ENCODE results near the gene TNNC1.

TNNC1 gene

DNA sequence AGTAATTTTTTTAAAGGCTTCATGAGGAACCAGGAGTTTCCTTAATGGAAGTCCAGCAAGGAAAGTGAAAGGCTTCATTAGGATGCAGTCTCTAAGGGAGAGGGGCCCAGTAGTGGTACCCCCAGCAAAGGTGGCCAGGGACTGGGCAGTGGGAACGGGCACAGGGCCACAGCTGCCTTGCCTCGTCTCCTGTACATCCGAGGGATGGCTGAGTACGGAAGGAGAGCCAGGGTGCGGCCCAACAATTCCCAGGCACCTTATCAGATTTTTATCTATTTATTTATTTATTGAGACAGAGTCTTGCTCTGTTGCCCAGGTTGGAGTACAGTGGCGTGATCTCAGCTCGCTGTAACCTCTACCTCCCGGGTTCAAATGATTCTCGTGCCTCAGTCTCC, 23.4 kb downstream of the TNNC1 start:
- DNase-seq (ENCODE audit: low read depth) = no peak

GRCh38 chr3:52429779-52430415, 23.9 kb downstream of the TNNC1 start:
- no peak for DNase-seq (ENCODE audit: low read depth)

DNA sequence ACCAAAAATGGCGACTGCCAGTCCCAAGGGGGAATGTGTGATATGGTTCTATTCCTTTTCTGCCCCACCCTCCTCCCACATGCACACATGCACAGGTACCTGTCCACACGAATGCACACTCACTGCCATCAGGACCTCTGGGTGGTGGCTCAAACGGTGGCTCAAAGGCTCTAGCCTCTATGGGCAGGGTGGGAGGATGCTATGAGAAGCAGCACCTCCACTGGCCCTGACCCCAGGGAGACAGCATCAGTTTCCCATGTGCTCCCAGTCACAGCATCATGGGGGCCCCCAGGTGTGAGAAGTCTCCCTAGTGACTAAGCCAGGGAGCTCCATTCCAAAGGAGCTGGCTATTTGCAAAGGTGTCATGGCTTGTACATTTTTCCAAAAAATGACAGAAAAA, 24.8 kb downstream of the TNNC1 start:
- no peak for DNase-seq (ENCODE audit: low read depth)

- no peak for DNase-seq (ENCODE audit: low read depth)
Measured at GRCh38 chr3:52428151-52429005, 25.5 kb downstream of the TNNC1 start.

DNA sequence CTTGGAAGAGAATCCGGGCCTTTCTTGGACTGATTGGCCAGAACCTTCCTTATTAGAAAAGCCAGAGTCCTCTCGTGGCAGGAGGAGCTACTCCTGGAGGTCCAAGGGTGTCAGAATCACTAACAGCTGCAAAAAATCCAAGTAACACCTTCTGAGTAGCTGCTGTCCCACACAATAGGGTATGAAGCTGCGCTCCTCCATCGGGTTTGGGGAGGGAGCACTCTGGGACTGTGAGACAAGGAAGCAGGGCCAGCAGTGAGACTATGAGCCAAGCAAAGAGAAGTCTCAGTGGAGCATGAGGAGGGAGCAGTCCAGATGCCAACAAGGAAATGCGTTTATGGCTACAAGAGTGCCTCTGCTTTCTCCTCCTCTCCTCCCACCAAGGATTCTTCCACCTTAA, 30.7 kb downstream of the TNNC1 start:
- no peak for DNase-seq (ENCODE audit: low read depth)

DNA sequence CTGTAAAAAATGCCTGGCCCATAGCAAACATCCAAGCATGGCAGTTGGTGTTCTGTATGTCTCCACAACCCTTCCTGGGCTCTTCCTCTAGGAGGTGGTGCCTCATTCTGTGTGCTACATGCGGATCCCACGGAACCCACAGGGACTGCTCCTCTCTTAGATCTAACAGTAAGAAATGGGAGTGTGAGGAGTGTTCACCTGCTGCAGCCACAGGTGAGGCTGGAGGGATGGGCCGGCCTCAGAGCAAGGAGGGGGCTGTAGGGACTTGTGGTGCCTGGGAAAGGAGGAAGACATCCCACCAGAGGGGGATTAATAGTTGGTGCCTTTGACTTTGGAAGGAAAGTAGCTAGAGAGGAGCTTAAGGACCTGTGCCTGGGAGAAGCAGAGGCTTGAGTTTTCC, 31.2 kb downstream of the TNNC1 start:
- DNase-seq (ENCODE audit: low read depth) = no peak

- DNase-seq (ENCODE audit: low read depth) = no peak
Measured at GRCh38 chr3:52420388-52420787, 33.5 kb downstream of the TNNC1 start.

DNA sequence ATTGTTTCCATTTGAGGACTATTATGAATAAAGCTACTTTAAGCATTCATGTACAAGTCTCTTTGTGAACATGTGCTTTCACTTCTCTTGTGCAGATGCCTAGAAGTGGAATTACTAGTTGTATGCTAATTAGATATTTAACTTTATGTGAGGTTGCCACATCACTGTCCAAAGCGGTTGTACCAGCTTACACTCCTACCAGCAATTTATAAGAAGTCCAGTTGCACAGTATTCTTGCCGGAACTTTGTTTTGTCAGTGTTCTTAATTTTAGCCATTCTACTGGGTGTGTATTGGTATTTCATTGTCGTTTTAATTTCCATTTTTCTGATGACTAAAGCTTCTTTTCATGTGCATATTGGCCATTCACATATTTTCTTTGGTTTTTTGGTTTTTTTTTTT, 38.0 kb downstream of the TNNC1 start:
- no peak for DNase-seq (ENCODE audit: low read depth)

GRCh38 chr3:52408466-52408865, 45.4 kb downstream of the TNNC1 start:
- no peak for DNase-seq (ENCODE audit: low read depth)

- no peak for DNase-seq (ENCODE audit: low read depth)
Measured at GRCh38 chr3:52407779-52408178, 46.1 kb downstream of the TNNC1 start.

GRCh38 chr3:52406791-52407510, 46.9 kb downstream of the TNNC1 start:
- DNase-seq (ENCODE audit: low read depth) = no peak

- no peak for DNase-seq (ENCODE audit: low read depth)
Measured at GRCh38 chr3:52406231-52406661, 47.6 kb downstream of the TNNC1 start.

DNA sequence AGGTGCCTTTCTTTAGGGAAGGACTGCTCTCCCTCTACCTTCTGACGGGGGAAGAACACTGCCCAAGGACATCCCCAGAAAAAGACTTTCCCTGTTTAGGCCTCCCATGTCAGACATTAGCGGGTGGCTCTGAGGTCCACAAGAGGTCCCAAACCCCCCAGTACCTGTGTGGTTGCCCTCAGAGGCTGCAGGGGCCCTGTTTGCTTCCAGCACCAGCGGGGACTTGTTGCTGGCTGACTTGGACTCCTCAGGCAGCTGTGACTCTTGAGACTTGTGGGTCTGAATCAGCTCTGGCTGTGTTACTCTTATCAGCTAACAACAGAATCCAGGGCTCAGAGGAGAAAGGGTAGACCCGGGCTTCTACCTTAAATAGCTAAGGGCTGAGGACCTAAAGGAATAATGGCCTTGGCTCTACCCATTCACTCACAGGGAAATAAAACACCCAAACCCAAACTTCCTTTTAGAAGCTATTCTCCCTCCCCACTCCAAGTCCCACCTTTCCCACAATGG, 48.2 kb downstream of the TNNC1 start:
- DNase-seq (ENCODE audit: low read depth) = no peak

- DNase-seq (ENCODE audit: low read depth) = no peak
Measured at GRCh38 chr3:52405066-52405465, 48.8 kb downstream of the TNNC1 start.

GRCh38 chr3:52404391-52404790, 49.5 kb downstream of the TNNC1 start:
- no peak for DNase-seq (ENCODE audit: low read depth)

DNA sequence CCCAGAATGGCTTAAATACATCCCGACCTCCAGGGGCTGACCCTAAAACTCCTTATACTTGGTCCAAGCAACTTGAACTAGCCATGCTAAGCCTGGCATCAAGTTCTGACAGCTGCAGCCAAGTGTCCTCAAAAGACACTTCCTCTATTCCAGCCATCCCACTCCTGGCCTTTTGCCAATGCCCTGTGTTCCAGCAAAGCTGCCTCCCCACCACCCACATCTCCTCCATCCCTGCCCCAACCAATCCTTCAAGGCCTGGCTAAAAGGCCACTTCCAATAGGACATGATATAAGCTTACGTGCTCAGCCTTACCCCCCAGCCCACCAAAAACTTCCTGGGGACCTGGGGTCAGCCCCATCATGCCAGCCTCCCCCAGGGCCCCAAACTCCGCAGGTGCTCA, 49.9 kb downstream of the TNNC1 start:
- no peak for DNase-seq (ENCODE audit: low read depth)

- no peak for DNase-seq (ENCODE audit: low read depth)
Measured at GRCh38 chr3:52403271-52403841, 50.5 kb downstream of the TNNC1 start.

GRCh38 chr3:52402706-52403270, 51.1 kb downstream of the TNNC1 start:
- DNase-seq (ENCODE audit: low read depth) = no peak

GRCh38 chr3:52402101-52402521, 51.7 kb downstream of the TNNC1 start:
- no peak for DNase-seq (ENCODE audit: low read depth)

GRCh38 chr3:52401551-52401950, 52.3 kb downstream of the TNNC1 start:
- DNase-seq (ENCODE audit: low read depth) = no peak
